Colonic mucosa (tissue), 4 donors: ENCODE results near the gene BRSK2. TPM values are rescaled to one million over a fixed set of nuclear protein-coding genes. Genes with fewer than 3 reads are reported as not detected.

Source experiments
- DNase-seq: peaks from one replicate; pipeline ENCODE4 v3.0.0-alpha.2; 2020
- H3K27ac ChIP-seq: fragments of 200-600 bp; one replicate; pipeline ENCODE4 v1.8.0; 2021
- H3K27me3 ChIP-seq: fragments of 200-600 bp; one replicate; pipeline ENCODE4 v1.8.0; 2021
- H3K36me3 ChIP-seq: fragments of 200-600 bp; one replicate; pipeline ENCODE4 v1.8.0; 2021
- H3K4me1 ChIP-seq: fragments of 200-600 bp; one replicate; pipeline ENCODE4 v1.8.0; 2021; ENCODE audit warnings: mild to moderate bottlenecking
- H3K4me3 ChIP-seq: fragments of 200-600 bp; one replicate; pipeline ENCODE4 v1.8.0; 2021
- H3K9ac ChIP-seq, 2 donors: one replicate each; pipeline ENCODE4 v1.7.0; 2013; ENCODE audit warnings: control low read depth in 2 of 2, low read depth in 2 of 2, low read length in 2 of 2
- H3K9me3 ChIP-seq: fragments of 200-600 bp; one replicate; pipeline ENCODE4 v1.8.0; 2021
- CTCF ChIP-seq: fragments of 200-600 bp; IDR thresholded peaks from one replicate; pipeline ENCODE4 v1.8.0; 2022; ENCODE audit warnings: antibody characterized with exemption, mild to moderate bottlenecking
- intact Hi-C: fragments of 100-400 bp; cut with DNase I; formaldehyde crosslinking; loops from one replicate; pipeline ENCODE4 v1.14.1; 2022
- total RNA-seq, 2 donors: library from RNA; stranded (reverse); fragmentation: NEBNext Ultra II Directional in 1 of 2; extraction: Animal tissue kit (Norgen Biotek cat#: 25700) in 1 of 2; gene quantifications; one replicate each; pipeline ENCODE4 v1.2.1, GENCODE V29; 2021
- donor health status: healthy.
- donor health status: DM: no; HTN: no; CAD: no.
- donor health status: DM: no; HTN: no; CAD: no.

Gene BRSK2
- total RNA-seq, 2 donors from 2014 or later, result 0.52 to 1.2 TPM

- no peak for DNase-seq
- intact Hi-C loops, result no loop called here
- TF ChIP-seq CTCF, result no peak
- H3K4me3 ChIP-seq, result no peak overlapping the region
- H3K27me3 ChIP-seq, result no peaks in the 10 kb centered on the region
- H3K27ac ChIP-seq, result no peak overlapping the region
- no peaks in the 10 kb centered on the region for H3K9me3 ChIP-seq
- no peak overlapping the region for H3K9ac ChIP-seq
- no peaks in the 10 kb centered on the region for H3K36me3 ChIP-seq
- no peaks in the 10 kb centered on the region for H3K4me1 ChIP-seq
These were observed 58.4 kb downstream of the BRSK2 start for GRCh38 chr11:1447845-1448825.

- TF ChIP-seq CTCF, result no peak
- no peaks in the 10 kb centered on the region for H3K36me3 ChIP-seq
- H3K9ac ChIP-seq, result no peak overlapping the region
- H3K27me3 ChIP-seq, result no peaks in the 10 kb centered on the region
- no peaks in the 10 kb centered on the region for H3K4me1 ChIP-seq
- H3K9me3 ChIP-seq, result no peaks in the 10 kb centered on the region
- H3K27ac ChIP-seq, result no peak overlapping the region
- intact Hi-C loops, result no loop called here
- no peak for DNase-seq
- no peak overlapping the region for H3K4me3 ChIP-seq
These were observed 59.1 kb downstream of the BRSK2 start for GRCh38 chr11:1448882-1449281.

GRCh38 chr11:1449490-1450243 lies 59.9 kb downstream of the BRSK2 start:
- DNase-seq, result no peak
- Histone ChIP-seq H3K9me3 (no peaks in the 10 kb centered on the region), H3K9ac (no peak overlapping the region), H3K27me3 (no peaks in the 10 kb centered on the region), H3K27ac (no peak overlapping the region), H3K36me3 (no peaks in the 10 kb centered on the region), H3K4me3 (no peak overlapping the region), H3K4me1 (no peaks in the 10 kb centered on the region)
- intact Hi-C loops, result no loop called here
- TF ChIP-seq CTCF, result no peak

- intact Hi-C loops, result no loop called here
- Histone ChIP-seq H3K36me3 (no peaks in the 10 kb centered on the region), H3K9me3 (no peaks in the 10 kb centered on the region), H3K4me3 (no peak overlapping the region), H3K27me3 (no peaks in the 10 kb centered on the region), H3K9ac (no peak overlapping the region), H3K27ac (no peak overlapping the region), H3K4me1 (no peaks in the 10 kb centered on the region)
- no peak for DNase-seq
- TF ChIP-seq CTCF, result no peak
These were observed 60.7 kb downstream of the BRSK2 start for GRCh38 chr11:1450344-1450875.

- Histone ChIP-seq H3K4me1 (no peaks in the 10 kb centered on the region), H3K4me3 (no peak overlapping the region), H3K9me3 (no peaks in the 10 kb centered on the region), H3K36me3 (no peaks in the 10 kb centered on the region), H3K27ac (no peak overlapping the region), H3K9ac (no peak overlapping the region), H3K27me3 (no peaks in the 10 kb centered on the region)
- no peak for TF ChIP-seq CTCF
- intact Hi-C loops, result no loop called here
- no peak for DNase-seq
These were observed 61.4 kb downstream of the BRSK2 start for GRCh38 chr11:1450949-1451710.
